GM21515 (cell line): ENCODE results near the gene ANGPTL8.

Experiments used
- ATAC-seq: cut with Tn5 transposase; IDR thresholded peaks from one replicate; pipeline ENCODE4 v1.9.1; 2021; ENCODE audit not compliant: unreplicated experiment

The ANGPTL8 gene

GRCh38 chr19:11234486-11235075 lies 4.8 kb upstream of the ANGPTL8 start:
- no peak for ATAC-seq

DNA sequence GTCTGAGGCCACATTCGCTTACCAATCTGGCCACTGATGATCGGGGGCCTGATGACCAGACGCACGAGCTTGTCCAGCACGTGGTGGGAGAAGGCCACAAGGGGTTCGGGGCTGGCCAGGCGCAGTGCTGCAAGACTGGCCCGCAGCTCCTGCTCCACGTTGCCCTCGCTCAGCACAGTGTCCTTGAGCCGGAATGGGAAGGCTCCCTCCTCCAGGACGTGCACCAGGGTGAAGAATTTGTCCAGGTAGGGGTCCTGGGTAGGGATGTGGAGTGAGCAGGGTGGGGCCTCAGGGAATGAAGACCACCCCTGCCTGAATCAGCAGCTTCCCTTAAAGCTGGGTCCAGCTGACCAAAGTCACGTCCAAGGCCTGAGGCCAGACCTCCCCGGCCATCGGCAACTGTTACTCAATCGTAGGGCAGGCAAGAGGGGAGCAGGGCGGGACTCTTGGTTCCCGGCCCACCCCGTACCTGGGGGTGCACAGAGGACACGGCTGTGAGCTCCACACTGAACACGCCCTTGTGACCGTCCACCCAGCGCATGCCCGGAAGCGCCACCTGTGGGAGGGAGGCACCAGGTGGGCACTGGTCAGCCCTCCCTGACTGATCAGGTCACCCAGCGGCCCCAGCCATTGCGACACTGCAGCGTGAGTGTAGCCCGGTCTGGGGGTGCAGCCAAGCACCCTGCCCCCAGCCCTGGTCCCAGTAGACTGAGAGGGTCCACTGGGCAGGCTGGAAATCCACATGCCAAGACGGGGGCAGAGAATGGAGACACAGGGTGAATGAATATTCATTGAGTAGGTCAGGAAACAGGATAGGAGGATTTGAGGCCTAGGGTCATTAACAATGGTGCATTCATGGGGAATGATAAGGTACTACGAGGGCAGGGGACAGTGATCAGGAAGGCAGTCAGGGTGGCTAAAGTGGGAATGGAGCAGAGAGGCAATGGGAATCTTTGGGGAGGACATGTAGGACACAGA lies 2.8 kb upstream of the ANGPTL8 start:
- no peak for ATAC-seq

GRCh38 chr19:11237321-11237720 lies 2.1 kb upstream of the ANGPTL8 start:
- ATAC-seq = no peak

GRCh38 chr19:11238041-11238440 lies 1.4 kb upstream of the ANGPTL8 start:
- ATAC-seq = no peak

GRCh38 chr19:11238781-11239376 lies 540 bp upstream of the ANGPTL8 start:
- no peak for ATAC-seq

- ATAC-seq = no peak
Observed at GRCh38 chr19:11240008-11240444, 607 bp downstream of the ANGPTL8 start.

GRCh38 chr19:11242025-11242424 lies 2.6 kb downstream of the ANGPTL8 start:
- no peak for ATAC-seq

DNA sequence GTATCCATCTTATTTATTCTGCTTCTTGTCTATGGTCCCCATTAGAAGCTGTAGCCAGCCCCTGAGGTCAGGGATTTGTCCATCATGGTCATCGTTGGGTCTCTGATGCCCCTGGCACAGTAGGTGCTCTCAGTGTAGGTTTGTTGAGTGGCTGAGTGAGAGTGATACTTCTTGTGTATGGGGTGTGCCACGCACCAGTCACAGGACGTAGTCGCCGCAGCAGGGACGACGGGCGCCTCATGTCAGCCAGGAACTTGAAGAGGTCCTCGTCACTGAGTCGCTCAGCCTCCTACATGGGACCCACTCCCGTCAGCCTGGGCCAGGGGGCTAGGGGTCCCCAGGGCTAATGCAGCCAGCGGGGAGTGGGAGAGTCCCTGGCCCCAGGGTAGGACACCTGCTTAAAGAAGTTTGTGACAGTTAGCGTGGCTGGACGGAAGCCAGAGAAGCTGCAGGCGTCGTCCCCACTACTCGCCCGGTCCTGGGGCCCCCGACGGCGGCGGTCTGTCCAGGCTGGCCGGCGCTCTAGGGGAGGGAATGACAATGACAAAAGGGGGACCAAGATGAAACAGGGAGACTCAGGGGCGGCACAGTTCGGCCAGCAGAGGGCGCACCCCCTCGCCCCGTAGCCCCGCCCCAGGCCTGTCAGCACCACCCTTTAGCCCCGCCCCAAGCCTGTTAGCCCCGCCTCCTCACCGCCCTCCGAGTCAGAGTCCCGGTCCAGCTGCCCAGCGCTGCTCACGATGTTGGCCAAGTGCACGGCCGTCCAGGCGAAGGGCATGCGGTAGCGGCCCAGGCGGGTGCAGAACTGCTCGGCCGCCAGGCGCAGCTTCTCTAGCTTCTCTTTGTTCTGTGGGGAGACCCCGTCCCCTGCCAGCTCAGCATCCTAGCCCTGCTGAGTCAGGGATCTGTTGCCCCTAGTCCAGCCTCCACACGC lies 3.7 kb downstream of the ANGPTL8 start:
- no peak for ATAC-seq

DNA sequence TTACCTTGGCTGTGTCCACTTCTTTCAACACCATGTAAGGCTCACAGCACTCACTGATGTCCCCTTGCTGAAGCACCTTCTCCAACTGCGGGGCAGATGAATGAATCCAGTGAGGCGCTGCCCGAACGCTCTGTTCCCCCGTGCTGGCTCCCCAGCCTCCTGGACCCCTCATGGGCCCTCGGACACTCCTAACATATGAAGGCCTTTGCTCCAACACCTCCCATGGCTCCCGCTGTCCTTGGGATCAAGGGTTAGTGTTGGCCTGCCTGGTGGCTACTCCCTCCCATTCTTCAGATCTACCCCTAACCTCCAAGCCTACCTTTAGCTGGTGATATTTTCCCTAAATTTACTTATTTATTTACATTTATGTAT lies 4.4 kb downstream of the ANGPTL8 start:
- ATAC-seq = no peak

DNA sequence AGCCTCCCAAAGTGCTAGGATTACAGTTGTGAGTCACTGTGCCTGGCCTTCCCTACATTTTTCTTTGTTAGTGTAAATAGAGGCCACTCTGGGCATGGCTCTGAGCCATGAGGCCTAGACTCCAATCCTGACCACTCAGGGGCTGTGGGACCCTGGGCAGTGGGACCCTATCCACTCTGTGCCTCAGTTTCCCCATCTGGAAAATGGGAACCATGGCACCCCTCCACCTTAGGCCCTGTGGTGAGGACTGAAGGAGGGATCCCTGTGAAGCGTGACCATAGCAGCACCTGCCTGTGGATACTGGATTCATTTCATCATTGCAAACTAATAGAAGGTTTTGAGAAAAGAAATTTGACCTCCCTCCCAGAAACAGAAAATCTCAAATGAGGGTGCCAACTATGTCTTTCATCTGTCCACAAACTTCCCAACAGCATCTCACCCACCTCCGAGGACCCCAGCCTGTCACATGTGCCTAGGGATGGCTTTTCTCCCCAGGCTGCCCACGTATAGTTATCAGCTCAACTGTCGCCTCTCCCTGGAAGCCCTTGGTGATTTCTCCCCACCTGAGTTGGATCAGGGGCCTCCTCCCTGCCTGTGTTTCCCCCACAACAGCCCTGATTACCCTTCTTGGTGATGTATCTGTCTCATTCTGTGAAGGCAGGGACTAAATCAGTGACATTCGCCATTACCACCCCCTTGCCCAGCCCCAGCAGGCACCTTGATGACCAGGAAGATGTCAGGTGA lies 5.6 kb downstream of the ANGPTL8 start:
- no peak for ATAC-seq

GRCh38 chr19:11246941-11247340 lies 7.5 kb downstream of the ANGPTL8 start:
- no peak for ATAC-seq

DNA sequence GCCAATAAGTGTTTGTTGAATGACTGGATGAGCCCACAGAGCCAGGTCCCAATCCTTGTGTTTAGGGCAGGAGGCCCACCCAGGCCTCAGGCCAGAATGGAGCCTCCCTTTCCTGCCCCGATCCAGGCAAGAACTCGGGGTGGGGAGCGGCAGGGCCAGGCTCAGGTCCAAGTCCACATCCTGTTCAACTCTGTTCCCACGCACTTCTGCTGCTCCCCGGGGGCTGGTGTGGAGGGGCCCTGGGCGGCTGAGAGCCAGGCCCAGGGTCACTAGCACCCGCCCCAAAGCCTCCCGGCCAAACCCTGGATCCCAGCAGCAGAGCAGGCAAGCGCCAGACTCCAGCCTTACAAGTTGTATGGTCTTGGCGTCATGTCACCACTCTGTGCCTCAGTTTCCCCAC lies 8.0 kb downstream of the ANGPTL8 start:
- no peak for ATAC-seq

GRCh38 chr19:11247934-11248333 lies 8.5 kb downstream of the ANGPTL8 start:
- ATAC-seq = no peak

GRCh38 chr19:11248852-11249251 lies 9.4 kb downstream of the ANGPTL8 start:
- ATAC-seq = no peak

DNA sequence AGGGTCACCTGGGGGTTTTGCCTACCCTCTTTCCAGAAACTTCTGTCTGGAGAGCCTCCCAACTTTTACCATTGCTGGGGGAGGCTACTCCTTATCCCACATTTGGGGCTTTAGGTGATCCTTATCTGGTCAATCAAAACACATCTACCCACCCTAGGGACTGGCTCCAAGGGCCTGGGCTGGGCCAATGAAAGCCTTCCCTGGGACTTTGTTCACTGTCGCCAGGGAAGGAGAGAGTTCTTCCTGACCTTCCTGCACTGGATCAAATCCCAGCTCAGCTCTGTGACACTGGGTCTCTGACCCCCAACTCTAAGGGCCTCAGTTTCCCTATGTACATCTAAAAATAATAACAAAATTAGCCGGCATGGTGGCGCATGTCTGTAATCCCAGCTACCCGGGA lies 11.8 kb downstream of the ANGPTL8 start:
- ATAC-seq = no peak

GRCh38 chr19:11251650-11252314 lies 12.4 kb downstream of the ANGPTL8 start:
- no peak for ATAC-seq

GRCh38 chr19:11252665-11253355 lies 13.4 kb downstream of the ANGPTL8 start:
- no peak for ATAC-seq

DNA sequence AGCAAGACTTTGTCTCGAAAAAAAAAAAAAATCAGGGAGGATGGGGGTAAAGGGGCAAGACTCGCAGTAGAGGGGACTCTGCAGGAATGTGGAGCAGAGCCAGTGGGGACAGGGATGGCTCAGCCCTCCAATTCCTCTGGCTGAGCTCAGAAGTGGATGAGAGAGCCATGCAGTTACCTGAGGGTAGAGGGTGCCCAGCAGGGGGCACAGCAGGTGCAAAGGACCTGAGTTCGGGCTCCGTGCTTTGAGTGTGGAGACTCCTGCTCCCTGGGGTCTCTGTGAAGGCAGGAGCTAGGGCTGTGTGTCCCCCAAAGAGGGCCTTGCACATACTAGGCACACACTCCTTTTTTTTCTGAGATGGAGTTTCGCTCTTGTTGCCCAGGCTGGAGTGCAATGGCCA lies 15.2 kb downstream of the ANGPTL8 start:
- no peak for ATAC-seq

DNA sequence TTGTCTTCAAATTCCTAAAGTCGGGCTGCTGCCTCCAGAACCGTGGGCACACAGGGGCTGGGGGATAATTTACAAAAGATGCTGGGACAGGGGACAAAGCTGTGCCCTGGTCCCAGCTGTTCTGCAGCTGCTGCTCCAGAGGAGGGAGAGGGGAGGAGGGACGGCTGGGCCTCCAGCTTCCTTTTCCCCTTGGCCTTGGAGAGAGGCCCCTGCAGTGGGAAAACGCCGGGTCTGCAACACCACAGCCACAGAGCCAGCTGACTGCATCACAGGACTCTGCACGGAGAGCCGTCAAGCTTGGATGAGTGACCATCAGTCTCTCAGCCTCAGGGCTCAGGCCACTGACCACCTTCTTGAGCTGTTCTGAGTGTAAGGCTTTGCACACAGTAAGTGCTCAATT lies 16.8 kb downstream of the ANGPTL8 start:
- ATAC-seq = no peak
